Esophagus muscularis mucosa (tissue), 4 donors: ENCODE measurements around the gene BCAS3. TPM values are rescaled to one million over a fixed set of nuclear protein-coding genes. Genes with fewer than 3 reads are reported as not detected.

Source experiments
- DNase-seq: peaks from one replicate; pipeline ENCODE4 v3.0.0-alpha.2; 2017; ENCODE audit errors: extremely low spot score
- H3K27ac ChIP-seq, 4 donors: fragments of 200-600 bp; sonication (generic); replicated peaks in 1 of 4; 1 replicate in 3 of 4; 2 replicates in 1 of 4; pipeline ENCODE4 v1.5.1; 2016 to 2019; ENCODE audit warnings: mild to moderate bottlenecking in 1 of 4
- H3K27me3 ChIP-seq, 4 donors: fragments of 200-600 bp; sonication (generic); one replicate each; pipeline versions ENCODE4 v1.5.1 to v1.6.0; 2016 to 2019
- H3K36me3 ChIP-seq, 4 donors: fragments of 200-600 bp; sonication (generic); one replicate each; pipeline ENCODE4 v1.5.1; 2016 to 2019
- H3K4me1 ChIP-seq, 4 donors: fragments of 200-600 bp; sonication (generic); one replicate each; pipeline ENCODE4 v1.5.1; 2016 to 2019
- H3K4me3 ChIP-seq, 4 donors: fragments of 200-600 bp; sonication (generic); 1 replicate in 2 of 4; 2 replicates in 2 of 4; pipeline ENCODE4 v1.5.1; 2016 to 2019; ENCODE audit warnings: mild to moderate bottlenecking in 4 of 4, moderate library complexity in 1 of 4
- H3K9me3 ChIP-seq, 4 donors: fragments of 200-600 bp; sonication (generic); 1 replicate in 3 of 4; 2 replicates in 1 of 4; pipeline ENCODE4 v1.5.1; 2016 to 2019
- CTCF ChIP-seq, 3 experiments: fragments of 200-600 bp in 2 of 3; fragments of 450-650 bp in 1 of 3; sonication (generic) in 2 of 3; IDR thresholded peaks; one replicate each; pipeline ENCODE4 v1.5.1; 2017 to 2019; ENCODE audit warnings: antibody characterized with exemption in 3 of 3, mild to moderate bottlenecking in 2 of 3, moderate library complexity in 1 of 3
- EP300 ChIP-seq: sonication (generic); formaldehyde crosslinking; IDR thresholded peaks from one replicate; pipeline ENCODE4 v1.6.1; 2017; ENCODE audit warnings: antibody characterized with exemption
- POLR2A ChIP-seq: fragments of 450-650 bp; IDR thresholded peaks from one replicate; pipeline ENCODE4 v1.6.1; 2017; ENCODE audit warnings: antibody characterized with exemption, moderate library complexity, mild to moderate bottlenecking, low read depth
- POLR2AphosphoS5 ChIP-seq, 2 donors: sonication (generic); formaldehyde crosslinking; IDR thresholded peaks; one replicate each; pipeline ENCODE4 v1.6.1; 2017; ENCODE audit warnings: antibody characterized with exemption in 2 of 2
- whole genome bisulfite sequencing: methylation state at CpG from one replicate; pipeline ENCODE4 v1.1.5; 2018; 5-methylcytosine and 5-hydroxymethylcytosine counted together
- intact Hi-C: fragments of 100-400 bp; cut with DNase I; formaldehyde crosslinking; loops from one replicate; pipeline ENCODE4 v1.15.1; 2023
- total RNA-seq, 4 donors: library from RNA; depleted of rRNA; stranded (reverse); fragments of >200 nt; gene quantifications; one replicate each; pipeline versions ENCODE4 v1.1.0 to v1.2.1, GENCODE V29; 2016

Gene BCAS3
- total RNA-seq, 4 donors from 2014 or later, result 17.4 to 25.7 (median 19.5) TPM

- no peaks in the 10 kb centered on the region for H3K9me3 ChIP-seq
- no peak for DNase-seq
- TF ChIP-seq POLR2AphosphoS5 (IDR thresholded peaks at IDR 0.05) (no peak), CTCF (IDR thresholded peaks at IDR 0.05) (no peak), EP300 (no peak)
- peaks cover 8 to 15% (median 12%) of the 10 kb centered on the region in 4 donors for H3K4me1 ChIP-seq
- no peak overlapping the region for H3K27ac ChIP-seq
- intact Hi-C loops, result no loop called here
- no peaks in the 10 kb centered on the region for H3K27me3 ChIP-seq
- WGBS, result 93% methylated on average over 3 of the region's 27 CpGs
- H3K36me3 ChIP-seq, result peaks cover 0 to 4% (median 0%) of the 10 kb centered on the region in 4 donors
- no peak overlapping the region for H3K4me3 ChIP-seq
Observed at GRCh38 chr17:61368049-61368831, 690.6 kb downstream of the BCAS3 start.

- Histone ChIP-seq H3K9me3 (no peaks in the 10 kb centered on the region), H3K27me3 (no peaks in the 10 kb centered on the region), H3K27ac (no peak overlapping the region), H3K4me3 (no peak overlapping the region), H3K36me3 (peaks cover 0 to 4% (median 0%) of the 10 kb centered on the region in 4 donors), H3K4me1 (peaks cover 8 to 15% (median 12%) of the 10 kb centered on the region in 4 donors)
- WGBS, result 89% methylated on average over 6 of the region's 7 CpGs
- no peak for DNase-seq
- TF ChIP-seq CTCF (IDR thresholded peaks at IDR 0.05) (no peak), POLR2AphosphoS5 (IDR thresholded peaks at IDR 0.05) (no peak), EP300 (no peak), POLR2A (no peak)
- intact Hi-C loops, result no loop called here
Observed at GRCh38 chr17:61368832-61369450, 691.3 kb downstream of the BCAS3 start.

GRCh38 chr17:61369751-61370150 is 692.1 kb downstream of the BCAS3 start:
- Histone ChIP-seq H3K36me3 (peaks cover 0 to 4% (median 0%) of the 10 kb centered on the region in 4 donors), H3K4me1 (peaks cover 8 to 15% (median 12%) of the 10 kb centered on the region in 4 donors), H3K9me3 (no peaks in the 10 kb centered on the region), H3K27me3 (no peaks in the 10 kb centered on the region), H3K4me3 (no peak overlapping the region), H3K27ac (no peak overlapping the region)
- 96% methylated on average over 9 of the region's 10 CpGs for WGBS
- DNase-seq, result no peak
- TF ChIP-seq POLR2A (no peak), POLR2AphosphoS5 (IDR thresholded peaks at IDR 0.05) (no peak), CTCF (IDR thresholded peaks at IDR 0.05) (no peak), EP300 (no peak)
- intact Hi-C loops, result no loop called here

- Histone ChIP-seq H3K4me1 (peaks cover 5 to 15% (median 12%) of the 10 kb centered on the region in 4 donors), H3K4me3 (no peak overlapping the region), H3K36me3 (peaks cover 0 to 6% (median 0%) of the 10 kb centered on the region in 4 donors), H3K27me3 (no peaks in the 10 kb centered on the region), H3K9me3 (no peaks in the 10 kb centered on the region), H3K27ac (no peak overlapping the region)
- intact Hi-C loops, result no loop called here
- no CpG with 5 or more reads among the region's 1 CpG for WGBS
- no peak for DNase-seq
- TF ChIP-seq CTCF (IDR thresholded peaks at IDR 0.05) (no peak), POLR2AphosphoS5 (IDR thresholded peaks at IDR 0.05) (no peak), EP300 (no peak), POLR2A (no peak)
Observed at GRCh38 chr17:61371179-61371578, 693.5 kb downstream of the BCAS3 start.
